GM18499 (cell line): Measurements from ENCODE around the gene MAPRE3.
"Not testable (repeated sequence)": the region's sequence is repeated elsewhere in the genome, so short reads cannot be mapped to it uniquely, and the experiment has no call there.

Experiments
- ATAC-seq: cut with Tn5 transposase; IDR thresholded peaks from one replicate; pipeline ENCODE4 v1.9.1; 2021; ENCODE audit warnings: moderate number of reproducible peaks; ENCODE audit not compliant: insufficient read depth, unreplicated experiment

The MAPRE3 gene

GRCh38 chr2:26970244-26970927 lies at the start of gene MAPRE3:
Gene MAPRE3 (plus strand): TSS chr2:26970637. CDS start chr2:27022219, 51,582 bp downstream.
- no peak for ATAC-seq

DNA sequence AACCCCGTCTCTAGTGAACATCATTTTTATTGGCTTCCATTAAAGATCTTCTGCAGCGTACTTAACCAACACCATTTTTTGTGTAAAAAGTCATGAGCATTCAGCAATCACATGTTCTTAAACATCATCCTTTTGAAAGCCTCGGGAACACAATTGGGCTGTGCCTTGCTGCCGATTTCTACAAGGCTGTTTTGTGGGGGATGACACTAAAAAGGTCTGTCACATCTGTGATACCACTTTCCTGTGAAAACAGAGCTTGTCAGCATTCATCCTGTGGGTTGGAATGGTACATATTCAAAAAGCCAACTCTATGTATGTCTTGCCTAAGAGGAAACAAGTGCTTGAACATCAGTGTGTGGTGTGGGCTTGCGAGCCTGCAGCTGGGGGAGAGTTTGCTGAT lies 49.1 kb upstream of the MAPRE3 start:
- no peak for ATAC-seq

DNA sequence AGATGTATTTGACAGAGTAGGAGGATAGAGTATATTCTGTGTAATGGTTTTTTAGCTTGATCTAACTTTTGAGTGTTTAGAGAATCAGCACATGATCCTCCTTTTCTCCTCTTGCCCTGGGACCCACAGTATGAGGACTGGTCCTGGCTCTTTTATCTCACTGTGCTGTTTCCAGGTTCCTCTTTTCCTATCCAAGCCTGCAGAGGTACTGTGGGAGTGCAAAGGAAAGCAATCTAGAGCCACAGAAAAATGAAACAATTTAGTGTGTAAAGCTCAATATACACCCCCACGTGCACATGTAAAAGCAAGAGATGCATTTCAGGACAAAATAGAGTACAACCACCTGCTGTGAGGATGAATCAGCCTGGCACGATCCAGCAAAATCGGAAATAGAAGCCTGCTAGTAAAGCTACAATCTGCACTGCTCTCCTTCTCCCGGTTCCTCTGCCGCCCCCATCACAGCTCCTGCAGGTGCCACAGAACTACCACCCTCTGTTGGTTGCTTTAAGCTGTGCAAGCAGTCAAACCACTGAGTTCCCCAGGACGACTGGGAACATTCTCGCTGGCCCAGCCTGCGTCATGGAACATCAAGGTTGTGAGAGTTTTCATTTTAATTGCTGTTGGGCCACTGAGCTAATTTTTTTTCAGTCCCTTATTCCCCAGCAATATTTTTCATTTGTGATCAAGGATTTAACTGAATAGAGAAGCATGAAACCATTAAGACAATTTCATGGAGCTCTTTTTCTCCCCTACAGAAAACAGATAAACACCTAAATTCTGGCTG lies 47.8 kb upstream of the MAPRE3 start:
- no peak for ATAC-seq

DNA sequence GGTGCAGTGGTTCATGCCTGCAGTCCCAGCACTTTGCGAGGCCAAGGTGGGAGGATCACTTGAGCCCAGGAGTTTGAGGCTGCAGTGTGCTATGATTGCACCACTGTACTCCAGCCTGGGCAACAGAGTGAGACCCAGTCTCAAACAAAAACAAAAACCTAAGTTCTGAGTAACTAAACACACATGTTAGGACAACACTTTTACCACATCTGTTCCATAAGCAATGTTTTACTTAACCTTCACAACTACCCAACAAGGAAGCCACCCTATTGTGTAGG lies 47.3 kb upstream of the MAPRE3 start:
- not testable (repeated sequence) for ATAC-seq

GRCh38 chr2:26924731-26925099 lies 45.7 kb upstream of the MAPRE3 start:
- ATAC-seq, result no peak

- no peak for ATAC-seq
Observed at GRCh38 chr2:26925100-26925791, 45.2 kb upstream of the MAPRE3 start.

- no peak for ATAC-seq
Observed at GRCh38 chr2:26927221-26927620, 43.2 kb upstream of the MAPRE3 start.

GRCh38 chr2:26932974-26933373 lies 37.5 kb upstream of the MAPRE3 start:
- no peak for ATAC-seq

DNA sequence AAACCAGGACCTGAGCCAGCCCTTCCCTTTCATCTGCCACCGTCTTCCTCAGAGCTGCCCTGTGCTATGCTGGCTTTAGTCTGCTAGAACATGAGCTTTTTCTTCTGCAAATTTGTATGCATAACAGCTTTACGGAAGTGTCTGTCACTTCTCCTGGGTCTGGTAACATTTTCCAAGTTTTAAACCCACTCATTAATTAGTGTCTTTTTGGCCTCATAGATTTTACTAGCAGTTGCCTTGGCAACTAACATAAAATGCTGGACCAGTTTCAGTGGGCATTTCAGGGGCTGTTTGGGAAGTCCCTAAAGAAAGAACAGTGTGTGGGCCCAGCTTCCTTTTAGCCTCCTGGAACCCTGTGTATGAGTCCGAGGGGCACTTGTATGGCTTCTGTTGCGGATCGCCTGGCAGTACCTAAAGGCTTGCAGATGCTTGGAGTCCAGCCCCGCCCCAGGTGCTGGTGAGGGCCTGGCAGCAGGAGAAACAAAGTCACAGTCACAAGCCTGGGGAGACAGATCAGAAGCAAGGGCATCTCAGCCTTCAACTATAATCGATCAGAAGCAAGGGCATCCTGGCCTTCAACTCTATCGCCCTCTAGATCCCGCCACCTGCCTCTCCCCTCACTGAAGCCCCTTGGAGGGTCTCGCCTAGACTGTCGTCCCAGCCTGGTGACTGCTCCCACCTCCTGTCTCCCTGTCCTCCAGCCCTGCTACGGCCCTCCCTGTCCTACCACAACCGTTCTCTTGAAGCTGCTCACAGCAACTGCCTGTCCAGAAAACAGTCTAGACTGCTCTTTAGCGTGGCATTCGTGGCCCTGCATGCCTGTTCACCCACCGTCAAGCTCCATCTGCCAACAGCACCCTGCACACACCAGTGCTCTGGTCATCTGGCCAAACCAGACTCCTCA lies 36.8 kb upstream of the MAPRE3 start:
- no peak for ATAC-seq

DNA sequence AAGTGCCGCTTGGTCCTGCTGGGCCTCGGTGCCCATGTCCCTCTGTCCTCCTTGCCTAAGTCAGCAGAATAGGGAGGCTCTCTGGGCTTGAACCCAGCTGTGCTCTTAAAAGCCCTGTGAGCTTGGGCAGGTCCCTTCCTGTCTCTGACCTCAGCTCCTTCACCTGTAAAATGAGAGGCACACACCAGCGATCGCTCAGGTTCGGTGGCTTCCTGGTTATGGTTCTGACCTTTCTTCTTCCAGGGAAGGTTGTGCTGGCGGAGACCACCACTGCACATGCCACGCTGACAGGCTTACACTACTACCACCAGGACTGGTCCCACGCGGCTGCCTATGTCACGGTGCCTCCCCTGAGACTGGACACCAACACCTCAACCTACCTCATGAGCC lies 36.1 kb upstream of the MAPRE3 start:
- no peak for ATAC-seq

DNA sequence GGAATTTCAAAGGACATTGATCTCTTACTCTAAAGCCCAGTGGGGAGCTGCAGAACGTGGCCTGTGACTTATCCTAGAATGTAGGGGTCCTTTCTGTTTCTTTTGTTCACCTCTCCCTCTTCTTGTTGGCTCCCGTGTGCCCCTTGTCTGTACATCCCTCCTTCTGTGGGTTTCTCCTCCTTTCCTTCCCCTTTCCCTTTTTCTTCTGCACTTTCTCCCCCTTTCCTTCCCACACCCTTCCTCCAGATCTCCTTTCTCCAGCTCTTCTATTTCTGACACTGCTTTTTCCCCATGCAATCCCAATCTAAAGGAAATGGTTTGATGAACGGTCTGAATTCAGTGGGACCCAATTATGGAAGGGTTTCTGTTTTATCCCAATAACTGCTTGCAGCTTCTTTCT lies 35.5 kb upstream of the MAPRE3 start:
- ATAC-seq, result no peak

DNA sequence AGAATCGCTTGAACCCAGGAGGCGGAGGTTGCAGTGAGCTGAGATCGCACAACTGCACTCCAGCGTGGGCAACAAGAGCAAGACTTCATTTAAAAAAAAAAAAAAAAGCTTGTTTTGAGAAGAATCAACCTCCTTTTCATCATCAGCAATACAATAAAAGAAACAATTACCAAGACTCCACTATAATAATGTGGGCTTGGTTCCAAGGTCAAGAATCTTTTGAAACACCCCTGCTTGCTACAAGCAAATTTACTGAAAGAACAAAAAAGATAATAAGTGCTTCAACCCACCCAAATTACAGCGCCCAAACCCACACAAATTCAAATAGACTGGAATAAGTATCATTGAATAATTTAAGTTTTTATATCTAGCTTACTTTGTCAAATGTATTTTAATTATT lies 33.6 kb upstream of the MAPRE3 start:
- no peak for ATAC-seq

DNA sequence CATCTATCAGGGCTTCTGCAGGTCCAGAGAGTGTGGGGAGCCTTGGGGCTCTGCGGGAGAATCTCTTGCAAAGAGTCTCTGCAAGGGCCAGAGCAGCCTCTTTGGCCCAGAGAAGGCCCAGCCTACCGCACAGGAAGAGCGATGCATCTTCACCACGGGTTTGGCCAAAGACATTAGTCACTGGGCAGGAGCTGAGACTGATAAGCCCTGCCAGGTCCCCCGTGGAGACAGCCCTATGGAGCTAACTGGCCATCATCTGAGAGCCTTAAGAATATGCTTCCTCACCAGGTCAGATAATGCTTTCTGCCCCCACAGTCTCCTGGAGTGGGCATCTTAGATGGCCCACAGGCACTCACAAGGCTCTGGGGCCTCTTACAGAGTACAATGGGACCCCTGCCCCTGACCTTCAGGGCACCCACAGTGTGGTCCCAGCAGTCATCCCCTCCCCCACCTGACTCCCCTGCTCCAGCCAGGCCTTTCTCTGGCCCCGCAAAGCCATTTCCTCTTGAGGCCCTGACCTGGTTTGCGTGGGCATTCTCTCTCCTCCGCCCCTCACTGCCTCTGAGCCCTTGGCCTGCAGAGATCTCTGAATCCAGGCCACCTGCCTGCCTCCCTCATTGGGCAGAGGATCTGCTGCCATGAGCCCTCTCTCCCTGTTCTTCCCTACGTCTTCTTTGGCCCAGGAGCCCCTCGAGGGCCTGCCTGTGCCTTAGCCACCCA lies 31.9 kb upstream of the MAPRE3 start:
- no peak for ATAC-seq

- ATAC-seq, result no peak
Observed at GRCh38 chr2:26940001-26940400, 30.4 kb upstream of the MAPRE3 start.

DNA sequence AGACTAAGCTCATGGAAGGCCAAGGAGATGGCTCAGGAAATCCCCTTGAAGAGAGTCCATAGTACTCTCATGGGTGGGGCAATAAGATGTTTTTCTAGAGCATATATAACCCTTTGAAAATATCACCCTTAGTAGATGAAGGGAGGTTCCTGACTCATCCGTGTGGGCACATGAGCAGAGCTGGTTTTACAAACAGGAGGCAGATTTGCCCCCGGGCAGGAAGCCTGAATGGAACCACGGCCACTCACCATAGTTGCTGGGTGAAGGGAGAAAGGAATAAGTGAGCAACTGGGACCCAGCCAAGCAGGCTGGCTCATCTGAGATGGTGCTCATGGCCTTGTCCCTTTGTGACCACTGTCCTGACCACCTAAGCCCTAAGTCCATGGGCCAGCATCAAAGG lies 29.0 kb upstream of the MAPRE3 start:
- ATAC-seq, result no peak

DNA sequence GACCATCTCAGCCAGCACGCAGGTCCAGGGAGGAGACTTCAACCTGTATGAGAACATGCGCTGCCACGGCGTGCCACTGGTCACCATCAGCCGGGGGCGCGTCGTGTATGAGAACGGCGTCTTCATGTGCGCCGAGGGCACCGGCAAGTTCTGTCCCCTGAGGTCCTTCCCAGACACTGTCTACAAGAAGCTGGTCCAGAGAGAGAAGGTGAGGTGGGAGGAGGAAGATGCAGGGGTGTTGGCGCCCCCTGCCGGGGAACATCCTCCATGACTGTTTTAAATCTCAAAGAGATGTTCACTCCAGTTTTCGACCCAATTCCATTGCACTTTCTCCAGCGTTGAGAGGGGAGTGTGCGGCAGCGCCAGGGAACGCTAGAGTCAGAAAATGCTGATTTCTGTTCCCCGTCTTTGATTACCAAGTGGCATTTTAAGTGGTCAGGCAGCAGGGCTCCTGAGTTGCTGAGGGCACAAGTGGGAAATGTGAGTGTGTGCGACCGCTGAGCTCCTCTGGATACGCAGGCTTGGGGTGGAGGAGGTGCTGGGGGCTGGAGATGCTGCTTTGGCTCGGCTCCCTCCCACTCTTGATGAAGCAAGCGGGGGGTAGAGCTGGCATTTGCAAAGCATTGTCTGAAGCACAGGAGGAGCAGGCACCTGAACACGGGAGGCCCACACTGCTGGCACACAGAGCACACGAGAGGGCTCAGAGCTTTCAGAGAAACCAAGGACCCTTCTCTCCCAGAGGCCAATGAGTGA lies 27.7 kb upstream of the MAPRE3 start:
- no peak for ATAC-seq

DNA sequence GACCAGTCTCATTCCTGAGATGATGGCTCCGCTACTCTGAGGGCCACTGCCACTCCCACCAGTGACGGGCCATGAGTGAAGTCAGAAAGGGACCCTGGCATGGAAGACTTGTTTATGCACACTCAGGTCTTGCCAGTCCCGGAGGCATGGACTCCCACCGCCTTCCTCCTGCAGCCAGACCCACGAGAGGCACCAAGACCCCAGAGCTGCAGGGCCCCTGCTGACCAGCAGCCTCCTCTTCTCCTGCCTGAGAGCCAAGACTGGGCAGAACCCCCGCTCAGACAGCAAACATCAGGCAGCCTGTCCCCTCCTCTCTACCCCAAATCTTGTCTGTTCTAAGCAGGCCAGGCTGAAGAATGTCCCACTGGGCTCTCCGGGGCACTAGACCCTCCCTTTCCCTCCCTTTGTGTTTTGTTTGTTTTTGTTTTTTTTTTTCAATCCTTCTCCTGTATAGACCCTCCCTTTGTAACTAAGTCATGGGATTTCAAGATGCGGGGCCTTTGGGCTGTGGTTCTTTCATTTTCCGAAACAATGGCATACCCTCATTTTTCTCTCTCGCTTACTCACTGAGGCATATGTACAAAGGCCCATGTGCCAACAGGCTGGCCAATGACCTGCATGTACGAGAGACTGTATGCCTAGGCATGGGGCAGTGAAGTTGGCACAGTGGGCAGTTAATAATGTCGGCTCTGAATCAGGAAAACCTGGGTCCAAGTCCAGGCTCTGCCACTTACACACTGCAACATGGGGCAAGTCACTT lies 24.3 kb upstream of the MAPRE3 start:
- no peak for ATAC-seq
